PC-3 (cell line): ENCODE results near the gene KRTAP12-2. TPM values are rescaled to one million over a fixed set of nuclear protein-coding genes. Genes with fewer than 3 reads are reported as not detected.

Experiments used
- ATAC-seq: fragments of 200-7000 bp; cut with Tn5 transposase; 2 replicates; pipeline ENCODE4 v1.9.1; 2020; ENCODE audit warnings: mild to moderate bottlenecking, moderate library complexity
- BruUV-seq: library from RNA; stranded (reverse); fragments of 400-500 nt; replicated peaks from 2 replicates; lab custom pipeline; 2021; lab: Mats Ljungman, UMichigan
- CTCF ChIA-PET: fragments of 300-600 bp; sonication (Branson Sonifier 250); formaldehyde crosslinking; loops from one replicate; lab custom pipeline; 2022; ENCODE audit warnings: antibody characterized with exemption; lab: Charles Lee
- POLR2A ChIA-PET: fragments of 300-600 bp; sonication (Branson Sonifier 250); formaldehyde crosslinking; loops from one replicate; lab custom pipeline; 2022; ENCODE audit warnings: antibody characterized with exemption; ENCODE audit not compliant: unreplicated experiment; lab: Charles Lee
- DNase-seq: peaks from one replicate; pipeline ENCODE4 v3.0.0-alpha.2; 2015
- H2AFZ ChIP-seq: fragments of 300-600 bp; sonication (generic); 2 replicates; pipeline ENCODE4 v1.6.0; 2016; ENCODE audit warnings: antibody characterized with exemption, low read length
- H3F3A ChIP-seq: fragments of 300-600 bp; sonication (generic); one replicate; pipeline ENCODE4 v1.6.0; 2017; ENCODE audit warnings: antibody characterized with exemption, low read length, control low read depth, mild to moderate bottlenecking; ENCODE audit not compliant: unreplicated experiment
- H3K27ac ChIP-seq: fragments of 300-600 bp; sonication (generic); 2 replicates; pipeline ENCODE4 v1.5.1; 2016; ENCODE audit warnings: mild to moderate bottlenecking, low read length
- H3K27me3 ChIP-seq: fragments of 300-600 bp; sonication (generic); 2 replicates; pipeline ENCODE4 v1.6.1; 2016; ENCODE audit warnings: low read length, mixed read lengths
- H3K36me3 ChIP-seq: fragments of 300-600 bp; sonication (generic); 2 replicates; pipeline ENCODE4 v1.6.1; 2016; ENCODE audit warnings: low read depth, mixed run types, low read length, mixed read lengths
- H3K4me1 ChIP-seq: fragments of 300-600 bp; sonication (generic); 2 replicates; pipeline ENCODE4 v1.5.1; 2016; ENCODE audit warnings: low read length; ENCODE audit not compliant: insufficient read depth
- H3K4me2 ChIP-seq: fragments of 300-600 bp; sonication (generic); 2 replicates; pipeline ENCODE4 v1.6.0; 2016; ENCODE audit warnings: low read length
- H3K4me3 ChIP-seq: fragments of 300-600 bp; sonication (generic); 2 replicates; pipeline ENCODE4 v1.5.1; 2016; ENCODE audit warnings: mild to moderate bottlenecking, low read length, mixed read lengths
- H3K79me2 ChIP-seq: fragments of 300-600 bp; sonication (generic); 2 replicates; pipeline ENCODE4 v1.6.1; 2017; ENCODE audit warnings: low read length, mixed read lengths
- H3K9ac ChIP-seq: fragments of 300-600 bp; sonication (generic); 2 replicates; pipeline ENCODE4 v1.6.0; 2016; ENCODE audit warnings: mild to moderate bottlenecking, low read length
- H3K9me2 ChIP-seq: fragments of 300-600 bp; sonication (generic); replicated peaks from 2 replicates; pipeline ENCODE4 v1.6.1; 2016; ENCODE audit warnings: mixed run types, low read length, mixed read lengths
- H3K9me3 ChIP-seq: fragments of 300-600 bp; sonication (generic); 2 replicates; pipeline ENCODE4 v1.6.1; 2016; ENCODE audit warnings: low read length, mixed read lengths
- H4K20me1 ChIP-seq: fragments of 300-600 bp; sonication (generic); 2 replicates; pipeline ENCODE4 v1.6.1; 2016; ENCODE audit warnings: low read length, mixed read lengths
- CTCF ChIP-seq: fragments of 300-600 bp; sonication (generic); conservative IDR thresholded peaks from 2 replicates; pipeline ENCODE4 v1.5.1; 2017; ENCODE audit warnings: antibody characterized with exemption, low read depth, mild to moderate bottlenecking, low read length
- EZH2 ChIP-seq: fragments of 300-600 bp; sonication (generic); IDR thresholded peaks from one replicate; pipeline ENCODE4 v1.6.1; 2017; ENCODE audit warnings: antibody characterized with exemption, mild to moderate bottlenecking, low read length; ENCODE audit not compliant: unreplicated experiment
- EZH2phosphoT487 ChIP-seq: fragments of 300-600 bp; sonication (generic); IDR thresholded peaks from 2 replicates; pipeline ENCODE4 v1.6.1; 2018; ENCODE audit warnings: mild to moderate bottlenecking, antibody characterized with exemption, low read length, borderline replicate concordance
- intact Hi-C: fragments of 100-400 bp; cut with micrococcal nuclease; formaldehyde crosslinking; loops from 2 replicates; pipeline ENCODE4 v1.9.0; 2023
- total RNA-seq: library from RNA; depleted of rRNA; stranded (reverse); fragments of >200 nt; gene quantifications from 2 replicates; pipeline ENCODE4 v1.2.3, GENCODE V29; 2014

Gene KRTAP12-2
- total RNA-seq, 1 experiment from 2014 or later: not detected

DNA sequence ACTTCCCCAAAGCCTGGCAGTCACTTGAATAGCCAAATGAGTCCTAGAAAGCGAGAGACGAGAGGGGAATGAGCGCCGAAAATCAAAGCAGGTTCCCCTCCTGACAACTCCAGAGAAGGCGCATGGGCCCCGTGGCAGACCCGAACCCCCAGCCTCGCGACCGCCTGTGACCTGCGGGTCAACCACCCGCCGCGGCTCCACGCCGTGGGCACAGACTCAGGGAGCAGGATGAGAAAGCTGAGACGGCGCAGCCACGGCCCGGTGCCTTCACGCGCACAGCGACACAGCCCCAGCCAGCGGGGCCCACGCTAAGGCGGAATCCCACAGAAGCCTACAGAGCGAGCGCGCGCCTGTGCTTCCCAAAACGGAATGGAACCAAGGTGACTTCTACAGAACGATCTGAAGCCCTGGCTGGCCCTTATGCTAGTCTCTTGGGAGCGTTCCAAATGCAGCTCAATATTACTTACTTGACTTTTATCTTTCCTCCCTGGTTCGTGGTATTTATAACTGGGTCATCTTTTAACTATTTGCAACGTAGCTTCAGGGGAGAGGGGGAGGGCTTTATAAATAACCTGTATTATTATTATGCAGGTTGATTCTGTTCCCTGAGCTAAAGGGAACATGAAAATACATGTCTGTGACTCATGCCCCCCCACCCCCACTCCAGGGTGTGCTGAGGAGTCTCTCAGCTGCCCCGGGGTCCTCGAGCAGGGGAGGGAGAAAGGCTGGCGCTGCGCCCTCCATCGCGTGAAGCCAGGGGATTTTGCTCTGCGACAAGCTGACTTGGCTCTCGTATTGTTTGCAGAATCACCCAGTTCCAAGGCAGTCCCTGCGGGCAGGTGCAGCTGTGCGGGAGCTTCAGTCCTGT, 42.9 kb upstream of the KRTAP12-2 start:
- H3K9ac ChIP-seq: no peak overlapping the region
- H3K27ac ChIP-seq: no peak overlapping the region
- DNase-seq: peak; percentile 62

GRCh38 chr21:44708866-44709425, 42.2 kb upstream of the KRTAP12-2 start:
- no peaks in the 10 kb centered on the region for H3K9me3 ChIP-seq
- DNase-seq (no peak), ATAC-seq (no peak)
- H3K36me3 ChIP-seq: no peaks in the 10 kb centered on the region
- ChIA-PET CTCF (interaction anchor here (0.5 kb wide), 1 partner anchor 35 kb away, joined by 3 read pairs; no protein-coding TSS in a partner anchor), POLR2A (no interaction called here)
- peaks cover 11% of the 10 kb centered on the region; the same call in 1 of the 2 replicates for H3K27me3 ChIP-seq
- no TSS peak for BruUV-seq
- no peaks in the 10 kb centered on the region for H3K79me2 ChIP-seq
- no peaks in the 10 kb centered on the region for H3K9me2 ChIP-seq
- peak overlapping the region; percentile 67 for H3K4me2 ChIP-seq
- no peaks in the 10 kb centered on the region for H3F3A ChIP-seq
- H3K4me1 ChIP-seq: peaks cover 12% of the 10 kb centered on the region; the same call in 1 of the 2 replicates
- no peak overlapping the region for H3K9ac ChIP-seq
- no peak overlapping the region for H3K27ac ChIP-seq
- TF ChIP-seq EZH2phosphoT487 (no peak), EZH2 (no peak), CTCF (no peak)
- intact Hi-C loops: no loop called here
- no peaks in the 10 kb centered on the region for H4K20me1 ChIP-seq
- H2AFZ ChIP-seq: no peak overlapping the region
- H3K4me3 ChIP-seq: no peak overlapping the region; the same call in 1 of the 2 replicates

More for the DNA sequence above, 42.9 kb upstream of the KRTAP12-2 start:
- ChIA-PET CTCF (interaction anchor here (1.4 to 1.6 kb wide), 2 partner anchors 33 to 84 kb away, joined by 5 to 7 read pairs; no protein-coding TSS in a partner anchor), POLR2A (interaction anchor here (0.6 kb wide), 1 partner anchor 34 kb away, joined by 4 read pairs; no protein-coding TSS in a partner anchor)
- Histone ChIP-seq H2AFZ (0 out of 2 replicates have a peak overlapping the region, but pooled peaks have one; percentile 16), H3K4me3 (peak overlapping the region; percentile 29; the same call in 1 of the 2 replicates), H3K36me3 (no peaks in the 10 kb centered on the region), H3F3A (no peaks in the 10 kb centered on the region), H3K79me2 (no peaks in the 10 kb centered on the region), H3K9me3 (no peaks in the 10 kb centered on the region), H3K9me2 (no peaks in the 10 kb centered on the region), H3K4me1 (peaks cover 12% of the 10 kb centered on the region; the same call in 1 of the 2 replicates), H3K4me2 (peak overlapping the region; percentile 67), H4K20me1 (no peaks in the 10 kb centered on the region), H3K27me3 (peaks cover 11% of the 10 kb centered on the region; the same call in 1 of the 2 replicates)
- ATAC-seq: peak; percentile 58
- intact Hi-C loops: loop anchor here (5.0 kb wide), 1 partner anchor 78 kb away; no protein-coding TSS in a partner anchor
- TF ChIP-seq EZH2phosphoT487: no peak
- no TSS peak for BruUV-seq

- ATAC-seq (no peak), DNase-seq (no peak)
- Histone ChIP-seq H3K79me2 (no peaks in the 10 kb centered on the region), H3K9ac (no peak overlapping the region), H3K36me3 (no peaks in the 10 kb centered on the region), H3K9me3 (no peaks in the 10 kb centered on the region), H3K4me2 (no peak overlapping the region), H3K27me3 (peaks cover 11% of the 10 kb centered on the region; the same call in 1 of the 2 replicates), H3F3A (no peaks in the 10 kb centered on the region), H2AFZ (no peak overlapping the region), H3K4me1 (peaks cover 12% of the 10 kb centered on the region; the same call in 1 of the 2 replicates), H3K9me2 (no peaks in the 10 kb centered on the region), H3K4me3 (no peak overlapping the region), H3K27ac (no peak overlapping the region), H4K20me1 (no peaks in the 10 kb centered on the region)
- TF ChIP-seq CTCF: no peak
- TF ChIP-seq EZH2: no peak
- no peak for TF ChIP-seq EZH2phosphoT487
- CTCF ChIA-PET: interaction anchor here (0.5 kb wide), 1 partner anchor 34 kb away, joined by 3 read pairs; no protein-coding TSS in a partner anchor
- BruUV-seq: no TSS peak
- intact Hi-C loops: no loop called here
- POLR2A ChIA-PET: no interaction called here
Measured at GRCh38 chr21:44708213-44708865, 41.6 kb upstream of the KRTAP12-2 start.
